ENCODE measurements around the gene OR9Q1.

Gene OR9Q1

DNA sequence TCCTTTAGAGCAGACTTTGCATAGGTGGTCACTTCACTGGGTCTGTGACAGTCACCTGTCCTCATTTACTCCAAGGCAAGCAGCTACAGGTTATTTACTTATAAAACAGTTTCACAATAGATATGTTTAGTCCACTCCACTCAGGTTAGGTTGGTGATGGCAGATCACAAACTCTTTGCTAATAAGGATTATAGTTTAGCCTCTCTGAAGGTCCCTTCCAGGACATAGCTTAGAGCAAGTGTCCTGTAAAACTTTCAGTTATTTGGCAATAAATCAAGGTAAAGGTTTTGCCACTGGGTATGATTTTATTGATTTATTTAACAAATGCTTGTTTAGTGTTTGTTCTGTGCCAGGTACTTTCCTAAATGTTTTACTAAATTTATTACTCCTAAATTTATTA, 15.9 kb downstream of the OR9Q1 start:
- DNase-seq = no peak

DNA sequence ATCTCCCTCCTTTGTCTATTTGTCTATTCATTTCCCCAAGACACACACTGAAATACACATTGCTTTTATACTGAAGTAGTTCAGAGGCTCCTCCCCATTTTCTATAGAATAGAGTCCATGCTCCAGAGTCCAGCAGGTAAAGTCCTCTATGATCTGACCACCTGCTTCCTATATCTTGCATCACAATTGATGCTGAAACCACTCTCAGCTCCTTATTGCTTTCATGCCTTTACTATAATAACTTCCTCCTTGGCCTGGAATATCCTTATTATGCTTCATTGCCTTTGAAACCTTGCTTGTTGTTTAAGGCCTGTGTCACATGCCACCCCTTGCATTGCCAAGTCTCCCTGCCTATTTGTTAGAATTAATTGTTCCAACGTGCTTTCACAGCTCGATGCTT, 19.7 kb downstream of the OR9Q1 start:
- DNase-seq = no peak

DNA sequence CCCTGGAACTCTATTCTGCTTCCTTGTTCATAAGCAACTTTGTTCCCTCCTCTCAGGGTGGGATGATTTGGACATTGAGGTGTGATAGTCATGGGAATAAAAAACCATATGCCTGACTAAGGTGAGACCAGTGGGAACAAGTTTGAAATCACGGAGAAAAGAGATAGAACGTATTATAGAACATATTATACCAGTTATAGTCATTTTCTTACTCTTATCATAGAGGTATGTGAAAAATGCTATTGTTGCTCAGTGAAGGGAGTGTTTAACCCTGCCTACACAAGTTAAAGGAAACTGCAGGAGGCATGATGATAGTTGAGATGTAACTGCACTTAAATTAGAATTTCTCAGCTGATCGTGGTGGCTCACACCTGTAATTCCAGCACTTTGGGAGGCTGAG, 22.6 kb downstream of the OR9Q1 start:
- DNase-seq = no peak

DNA sequence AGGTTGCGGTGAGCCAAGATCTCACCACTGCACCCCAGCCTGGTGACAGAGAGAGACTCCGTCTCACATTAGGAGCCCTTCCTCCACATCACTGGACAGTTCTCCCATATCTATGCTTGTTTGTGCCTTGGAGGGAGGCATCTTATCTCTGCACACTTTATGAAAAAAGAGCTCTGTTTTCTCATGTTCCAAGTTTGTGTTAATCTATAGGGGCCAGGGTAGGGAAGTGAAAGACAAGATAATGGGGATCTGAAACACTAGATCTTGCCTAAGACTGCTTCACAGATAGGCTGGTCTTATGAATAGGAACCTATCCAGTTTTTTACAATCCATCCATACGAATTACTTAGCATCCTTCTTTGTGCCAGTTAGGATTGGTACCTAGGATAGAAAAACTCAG, 24.1 kb downstream of the OR9Q1 start:
- no peak for DNase-seq

DNA sequence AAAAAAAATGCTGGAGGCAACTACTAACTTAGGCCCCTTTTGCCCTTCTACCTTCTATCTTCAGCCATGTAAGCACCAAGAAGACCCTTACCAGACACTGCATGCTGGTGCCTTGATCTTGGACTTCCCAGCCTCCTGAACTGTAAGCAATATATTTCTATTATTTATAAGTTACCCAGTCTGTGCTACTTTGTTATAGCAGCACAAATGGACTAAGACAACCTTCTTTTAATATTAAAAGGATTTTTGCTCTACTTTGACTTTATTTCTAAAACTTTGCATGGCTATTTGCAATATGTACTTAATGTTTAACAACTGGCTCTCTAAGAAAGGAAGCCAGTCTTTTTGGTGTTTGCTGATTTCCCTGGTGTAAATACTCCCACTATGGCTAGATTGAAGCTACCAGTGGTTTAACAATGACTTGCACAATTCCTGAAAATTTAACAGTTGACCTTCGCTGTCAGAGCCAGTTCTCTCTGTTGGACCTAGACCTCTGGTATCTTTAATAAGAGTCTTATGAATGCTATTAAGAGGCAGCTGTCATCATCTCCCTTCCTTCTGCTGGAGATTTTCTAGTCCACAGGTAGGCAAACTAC, 32.2 kb downstream of the OR9Q1 start:
- no peak for DNase-seq

DNA sequence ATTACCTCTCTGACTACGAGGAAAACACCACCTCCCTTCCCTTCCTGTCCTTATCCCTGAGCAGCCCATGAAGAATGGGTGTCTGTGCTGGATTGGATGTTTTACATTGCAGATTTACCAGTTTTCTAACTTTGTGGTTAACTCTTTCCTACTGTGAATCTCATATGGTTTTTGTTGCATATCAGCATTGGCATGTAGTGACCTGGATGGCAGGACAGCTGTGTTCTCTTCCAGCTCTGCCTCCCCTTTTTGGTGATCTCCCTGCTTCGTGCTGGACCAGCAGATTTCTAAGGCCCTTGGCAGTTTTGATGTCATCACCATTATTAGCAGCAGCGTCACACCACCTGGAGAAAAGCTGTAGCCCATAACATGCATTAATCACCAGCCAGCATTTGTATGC, 33.8 kb downstream of the OR9Q1 start:
- no peak for DNase-seq

DNA sequence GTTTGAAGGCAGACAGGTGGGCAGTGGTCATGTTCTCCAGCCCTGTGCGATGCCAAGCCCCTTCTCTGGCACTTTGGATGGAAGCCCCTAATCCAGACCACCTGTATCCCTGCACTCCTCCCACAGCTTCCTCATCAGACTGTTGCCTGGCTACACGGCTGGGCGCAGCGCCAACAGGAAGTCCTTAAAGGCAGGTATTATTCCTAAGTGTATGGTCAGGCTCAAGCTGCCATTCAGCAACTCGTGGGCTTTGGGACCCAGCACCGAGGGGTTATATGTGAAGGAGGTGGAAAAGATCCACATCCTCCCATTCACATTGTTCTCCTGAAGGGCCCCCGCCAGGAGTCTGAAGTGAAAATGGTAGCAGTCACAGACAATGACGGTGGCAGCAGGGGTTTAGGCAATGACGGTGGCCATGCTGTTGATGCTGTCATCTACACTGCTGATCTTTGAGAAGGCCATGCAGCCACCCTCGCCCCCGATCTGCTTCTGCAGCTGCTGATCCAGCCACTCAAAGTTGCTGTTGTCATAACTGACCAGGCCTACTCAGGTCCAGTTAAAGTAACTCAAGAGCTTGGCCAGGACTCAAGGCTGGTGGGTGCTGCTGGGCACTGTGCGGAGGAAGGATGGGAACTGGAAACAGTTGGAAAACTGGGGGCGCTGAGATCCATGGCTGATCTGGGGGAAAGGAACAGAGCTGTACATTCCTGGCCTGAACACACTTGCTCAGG, 34.8 kb downstream of the OR9Q1 start:
- DNase-seq = no peak

DNA sequence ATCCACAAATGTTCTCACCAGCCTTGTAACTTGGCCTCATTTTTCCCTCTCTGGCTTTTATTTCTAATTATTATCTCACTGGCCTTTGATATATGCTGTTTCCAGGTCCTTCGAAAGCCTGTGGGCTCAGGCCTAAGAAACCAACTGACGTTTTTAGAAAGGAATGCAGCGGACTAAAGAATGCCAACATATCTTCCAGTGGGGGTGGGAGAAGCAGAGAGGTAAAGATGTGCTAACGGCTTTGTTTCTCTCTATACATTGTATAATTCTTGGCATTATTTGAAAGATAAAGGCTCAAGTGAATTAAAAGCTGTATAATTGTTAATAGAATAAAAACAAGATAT, 35.3 kb downstream of the OR9Q1 start:
- DNase-seq = no peak

DNA sequence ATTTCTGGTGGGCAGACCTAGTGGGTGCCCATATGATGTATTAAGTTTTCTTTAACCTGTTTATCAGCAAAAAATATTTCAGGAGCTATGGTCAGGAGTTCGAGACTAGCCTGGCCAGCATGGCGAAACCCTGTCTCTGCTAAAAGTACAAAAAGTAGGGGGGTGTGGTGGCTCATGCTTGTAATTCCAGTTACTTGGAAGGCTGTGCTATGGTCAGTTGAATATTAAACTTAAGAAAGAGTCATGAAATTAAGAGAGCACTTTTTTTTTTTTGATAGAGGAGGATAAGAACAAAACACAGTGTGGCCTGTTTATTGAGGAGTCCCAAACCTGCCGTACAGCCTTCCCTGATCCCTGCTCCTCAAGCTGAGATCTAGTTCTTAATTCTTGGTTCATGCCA, 36.9 kb downstream of the OR9Q1 start:
- DNase-seq = no peak

DNA sequence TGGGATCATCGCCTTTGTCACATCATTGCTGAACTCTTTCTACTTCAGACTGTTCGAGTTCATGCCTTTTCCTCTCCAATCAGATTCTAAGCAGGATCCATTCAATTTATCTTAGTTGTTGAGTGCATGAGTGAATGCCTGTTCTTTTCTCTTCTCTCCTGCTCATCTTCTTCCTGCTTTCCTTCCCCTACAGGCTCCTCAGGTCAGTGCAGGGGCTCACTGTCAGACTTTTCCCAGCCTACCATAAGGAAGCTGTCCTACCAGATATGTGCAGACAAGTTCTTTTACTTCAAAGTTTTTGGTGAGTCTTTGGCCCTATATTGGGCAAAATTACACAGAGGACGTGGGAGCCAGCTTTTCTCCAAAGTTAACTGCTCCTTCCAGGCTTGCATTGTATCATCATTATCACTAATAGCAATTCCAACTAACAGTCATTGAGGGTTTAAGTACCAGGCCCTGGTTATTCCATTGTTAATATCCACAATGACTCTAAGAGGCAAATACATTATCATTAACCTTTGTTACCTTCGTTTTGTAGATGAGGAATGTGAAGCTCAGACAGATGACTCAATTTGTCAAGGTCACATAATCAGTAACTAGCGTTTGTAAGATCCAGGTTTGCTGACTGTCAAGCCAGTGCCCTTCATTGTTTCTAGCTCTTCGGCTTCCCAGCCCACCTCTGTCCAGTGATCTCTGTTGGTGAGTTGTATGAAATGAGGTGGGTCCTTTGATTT, 37.4 kb downstream of the OR9Q1 start:
- no peak for DNase-seq

DNA sequence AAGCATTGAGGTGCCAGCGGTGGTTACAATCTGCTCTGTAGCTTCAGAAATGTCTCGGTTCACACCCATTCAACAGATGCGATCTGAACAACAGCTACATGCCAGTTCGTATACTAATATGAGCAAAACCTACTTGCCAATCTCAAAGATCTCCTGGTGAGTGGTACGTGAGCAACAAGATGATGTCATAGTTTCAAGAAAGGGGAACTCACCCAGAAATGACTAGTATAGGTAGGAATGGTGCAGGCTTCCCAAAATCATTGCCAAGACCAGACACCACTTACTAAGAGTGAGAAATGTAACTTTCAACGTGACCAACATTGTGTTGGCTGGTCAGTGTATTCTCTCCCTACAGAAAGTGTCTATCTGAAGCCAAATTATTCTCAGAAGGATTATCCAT, 38.1 kb downstream of the OR9Q1 start:
- no peak for DNase-seq

DNA sequence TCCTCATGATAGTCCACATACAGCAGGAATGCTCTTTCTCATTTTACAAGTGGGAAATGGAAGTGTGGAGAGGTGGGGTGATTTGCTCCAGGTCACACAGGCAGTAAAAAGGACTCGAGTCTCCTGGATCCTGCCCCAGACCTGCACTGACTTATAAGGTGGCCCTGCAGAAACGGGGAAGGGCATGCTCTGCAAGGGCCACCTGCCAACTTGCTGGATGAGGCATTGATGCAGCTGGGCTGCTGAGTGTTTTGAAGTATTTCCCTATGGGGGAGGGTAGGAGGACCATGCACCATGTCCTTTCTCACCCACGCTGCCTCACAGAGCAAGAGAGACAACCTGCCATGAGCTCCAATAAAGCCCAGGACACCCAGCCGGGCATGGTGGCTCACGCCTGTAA, 44.0 kb downstream of the OR9Q1 start:
- DNase-seq = no peak

DNA sequence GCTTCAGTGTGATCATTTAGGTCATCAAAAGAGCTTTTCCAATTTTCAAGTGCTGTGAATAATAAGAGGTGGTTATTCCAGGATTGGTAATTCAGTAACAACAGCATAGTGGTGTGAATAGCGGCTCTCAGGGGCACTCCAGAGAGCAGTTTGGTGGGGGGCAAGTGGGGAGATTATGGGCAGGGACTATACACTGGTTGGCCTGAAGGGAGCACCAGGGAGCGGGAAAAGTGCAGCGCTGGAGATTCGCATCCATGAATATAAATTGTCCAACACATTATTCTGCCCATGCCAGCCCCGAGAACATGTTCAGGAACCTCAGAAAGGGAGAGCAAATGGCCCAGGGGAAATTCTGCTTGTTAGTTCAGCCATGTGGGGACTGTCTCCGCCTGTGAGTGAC, 45.0 kb downstream of the OR9Q1 start:
- DNase-seq = no peak

DNA sequence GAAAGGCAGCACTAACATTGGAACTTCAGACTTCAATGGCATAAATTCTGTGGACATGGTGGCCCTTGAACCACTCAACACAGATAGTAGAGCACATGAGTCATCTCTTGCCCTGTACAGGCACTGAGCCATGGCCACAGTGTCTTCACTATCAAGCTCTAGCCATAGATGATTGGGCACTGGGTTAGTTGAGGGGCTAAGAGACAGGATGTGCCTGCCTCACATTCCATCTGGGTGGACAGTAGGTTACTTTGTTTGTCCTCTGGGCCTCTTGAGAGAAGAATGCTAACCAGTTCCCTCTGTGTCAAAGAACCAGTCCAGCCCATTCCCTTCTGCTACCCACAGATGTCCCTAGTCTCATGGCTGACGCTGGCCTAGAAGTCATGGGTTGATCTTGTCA, 46.9 kb downstream of the OR9Q1 start:
- no peak for DNase-seq

DNA sequence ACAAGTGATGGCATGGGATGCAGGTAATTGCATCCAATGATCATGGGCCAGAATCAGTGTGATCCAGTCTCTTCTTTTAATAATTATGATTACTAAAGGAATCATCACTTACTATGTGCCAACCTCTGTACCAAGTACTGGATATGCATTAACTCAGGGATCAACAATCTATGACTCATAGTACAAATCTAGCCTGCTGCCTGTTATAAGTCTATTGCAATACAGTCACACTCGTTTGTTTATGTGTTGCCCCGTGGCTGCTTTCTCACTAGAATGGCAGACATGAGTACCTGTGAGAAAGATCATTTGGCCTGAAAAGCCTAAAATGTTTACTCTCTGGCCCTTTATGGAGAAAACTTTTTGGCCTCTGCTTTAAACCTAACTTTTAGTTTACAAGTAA, 52.1 kb downstream of the OR9Q1 start:
- DNase-seq = no peak

DNA sequence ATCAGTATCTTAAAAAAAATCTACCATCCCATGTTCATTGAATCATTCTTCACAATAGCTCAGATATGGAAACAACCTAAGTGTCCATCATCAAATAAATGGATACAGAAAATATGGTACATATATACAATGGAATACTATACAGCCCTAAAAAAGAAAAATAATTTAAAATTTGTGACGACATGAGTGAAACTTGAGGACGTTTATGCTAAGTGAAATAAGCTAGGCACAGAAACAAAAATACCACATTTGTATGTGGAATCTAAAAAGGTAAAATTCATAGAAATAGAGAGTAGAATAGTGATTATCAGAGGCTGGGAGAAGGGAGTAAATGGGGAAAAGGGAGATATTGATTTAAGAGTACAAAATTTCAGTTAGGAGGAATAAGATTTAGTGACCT, 62.8 kb downstream of the OR9Q1 start:
- no peak for DNase-seq

DNA sequence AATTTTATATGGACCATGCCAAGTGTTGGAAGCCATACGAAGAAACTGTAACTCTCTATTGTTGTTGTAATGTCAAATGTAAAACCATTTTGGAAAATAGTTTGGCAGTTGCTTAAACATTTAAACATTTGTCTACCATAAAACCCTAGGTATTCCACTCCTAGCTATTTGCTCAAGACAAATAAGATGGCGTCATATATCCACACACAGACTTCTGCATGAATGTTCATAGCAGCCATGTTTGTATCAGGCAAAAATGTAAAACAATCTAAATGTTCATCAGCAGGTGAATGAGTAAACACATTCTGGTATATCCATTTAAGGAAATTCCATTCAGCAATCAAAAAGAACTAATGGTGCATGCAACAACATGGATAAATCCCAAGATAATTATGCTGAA, 73.8 kb downstream of the OR9Q1 start:
- DNase-seq = no peak

DNA sequence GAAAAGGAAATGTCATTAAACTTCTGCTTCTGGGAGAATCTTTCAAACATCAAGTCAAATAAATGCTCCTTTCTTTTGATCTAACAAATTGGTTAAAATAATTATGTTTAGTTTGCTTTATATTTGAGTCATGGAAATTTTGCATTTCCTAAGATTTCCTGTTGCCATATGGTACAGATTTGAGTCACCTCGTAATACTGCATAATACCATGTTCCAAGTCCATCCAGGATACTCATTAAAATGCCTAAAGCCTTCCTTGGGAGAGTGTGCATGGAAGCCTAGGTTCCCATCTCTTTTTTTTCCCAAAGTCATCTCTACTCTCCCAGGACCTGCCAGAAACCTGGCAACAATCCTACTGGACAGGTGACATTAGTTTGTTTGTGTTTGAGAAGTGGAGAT, 97.4 kb downstream of the OR9Q1 start:
- DNase-seq = no peak

DNA sequence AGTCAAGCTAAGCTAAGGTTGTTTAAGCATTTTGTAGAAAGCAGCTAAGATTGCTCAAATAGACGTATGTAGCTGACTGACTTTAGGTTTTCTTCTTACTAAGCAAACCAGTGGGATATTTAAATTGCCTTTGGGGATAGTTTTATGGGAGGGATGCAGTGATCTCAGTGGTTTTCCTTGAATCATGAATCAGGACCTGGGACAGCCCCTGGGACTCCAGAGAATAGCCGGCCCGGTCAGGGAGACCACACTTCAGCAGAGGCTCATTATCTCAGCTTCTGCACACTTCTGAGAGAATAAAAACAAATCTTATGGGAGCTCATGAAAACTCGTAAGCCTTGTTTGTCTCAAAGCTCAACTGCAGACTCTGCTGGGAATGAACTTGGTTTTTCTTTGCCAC, 101.8 kb downstream of the OR9Q1 start, which contains the start of gene OR9I1:
Gene OR9I1, minus strand, starts transcription at position 62 of the 400 bp plus-strand sequence. CDS start 6,086 bp downstream, outside the sequence.
- no peak for DNase-seq

DNA sequence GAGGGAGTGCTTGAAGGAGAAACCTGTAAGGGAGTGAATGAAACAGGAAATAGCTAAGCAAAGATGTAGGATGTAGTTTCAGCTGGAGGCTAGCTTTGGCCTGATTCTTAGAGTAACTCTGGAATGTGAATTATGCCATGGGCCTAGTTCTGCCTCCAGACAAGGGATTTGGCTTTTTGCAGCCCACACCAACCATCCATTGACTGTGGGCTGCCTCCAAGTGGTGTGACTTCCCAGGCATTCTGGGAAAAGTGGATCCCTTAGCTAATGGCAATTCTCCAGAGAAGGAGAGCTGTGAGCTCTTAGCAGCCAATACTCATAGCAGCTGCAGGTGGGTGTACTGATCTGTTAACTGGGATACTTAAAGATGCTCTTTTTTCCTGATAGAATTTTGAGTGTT, 103.7 kb downstream of the OR9Q1 start:
- no peak for DNase-seq

DNA sequence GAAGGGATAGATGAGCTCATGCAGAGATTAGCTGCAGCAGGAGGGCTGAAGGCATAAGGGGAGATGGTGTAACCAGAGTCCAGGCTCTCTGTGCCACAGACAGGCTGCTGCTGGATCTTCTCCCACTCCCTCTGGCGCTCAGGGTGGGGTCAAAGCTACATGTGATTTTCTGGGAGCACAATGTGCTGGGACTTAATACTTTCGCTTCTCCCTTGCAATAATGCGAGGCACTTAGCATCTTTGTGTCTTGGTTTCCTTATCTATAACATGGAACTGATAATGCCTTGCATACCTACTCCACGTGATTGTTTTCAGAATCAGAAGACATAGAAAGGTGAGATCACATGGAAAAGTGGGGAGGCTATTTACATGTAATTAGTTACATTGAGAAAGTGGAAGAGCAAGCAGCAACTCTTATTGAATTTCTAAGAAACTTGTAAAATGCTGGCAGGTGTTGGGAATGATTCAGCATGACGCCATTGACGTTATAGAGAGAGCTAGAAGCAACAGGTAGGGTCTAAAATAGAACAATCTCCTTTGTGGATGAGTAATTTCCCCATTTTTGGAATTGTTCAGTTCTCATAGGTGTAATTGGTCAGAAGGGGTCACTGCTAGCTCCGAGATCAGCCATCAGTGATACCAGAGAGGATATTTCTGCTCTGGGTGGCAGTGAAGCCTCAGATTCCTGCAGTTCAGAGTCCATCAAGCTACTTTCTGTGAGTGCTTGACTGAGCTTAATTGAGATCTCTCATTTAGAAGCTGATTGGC, 109.8 kb downstream of the OR9Q1 start:
- no peak for DNase-seq

DNA sequence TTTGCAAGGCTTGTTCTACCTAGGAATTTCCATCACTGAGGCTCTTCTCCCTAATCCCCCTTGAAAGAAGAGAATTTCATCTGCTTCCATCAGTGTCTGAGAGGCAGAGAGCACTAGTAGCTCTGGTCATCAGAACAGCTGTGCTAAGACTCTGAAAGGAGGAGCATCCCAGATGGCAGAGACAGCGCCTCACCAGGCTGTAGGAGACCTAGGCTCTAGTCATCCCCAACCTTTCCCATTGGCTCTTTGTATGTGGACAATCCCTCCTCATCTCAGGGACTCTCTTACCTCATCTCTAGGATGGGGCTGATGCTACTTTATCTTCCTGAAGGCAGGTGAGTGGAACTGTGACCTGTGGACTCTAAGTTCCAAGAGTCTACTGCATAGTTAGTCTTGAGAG, 110.5 kb downstream of the OR9Q1 start:
- DNase-seq = no peak

DNA sequence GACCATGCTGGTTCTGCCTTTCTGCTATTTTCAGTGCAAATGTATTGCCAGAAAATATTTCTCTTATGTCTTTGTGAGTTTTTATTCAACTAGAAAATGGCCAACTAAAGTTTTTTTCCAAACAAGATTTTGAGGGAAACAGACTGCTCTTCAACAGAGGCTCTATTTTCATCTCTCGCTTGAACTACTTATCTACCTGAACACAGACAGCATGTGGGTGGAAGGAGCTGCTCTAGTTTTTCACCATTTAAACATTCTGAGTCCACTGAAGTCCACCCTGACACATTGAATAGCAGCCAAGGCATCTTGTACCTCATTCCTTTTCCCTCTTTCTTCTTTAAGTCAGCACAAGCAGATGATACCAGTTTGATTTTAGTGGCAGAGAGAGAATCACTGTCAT, 111.5 kb downstream of the OR9Q1 start:
- no peak for DNase-seq

DNA sequence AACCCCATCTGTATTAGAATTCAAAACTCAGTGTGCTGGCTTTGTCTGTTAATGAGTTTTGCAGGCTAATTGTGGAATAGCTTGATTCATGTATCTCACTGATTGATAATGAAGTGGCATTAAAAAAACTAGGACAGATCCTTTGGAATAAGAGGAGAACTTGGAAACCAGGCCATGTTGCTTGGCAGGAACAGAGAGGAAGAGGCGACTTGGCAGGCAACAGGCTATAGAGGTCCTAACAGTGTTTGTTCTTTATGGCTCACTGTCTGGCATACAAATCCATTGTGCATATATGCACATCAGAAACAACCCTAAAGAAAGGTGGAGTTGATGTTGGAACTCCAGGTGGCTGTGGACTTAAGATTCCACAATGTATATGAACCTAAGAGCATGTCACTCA, 119.1 kb downstream of the OR9Q1 start:
- DNase-seq = no peak

Measured in NCI-H1930 (cell line).